Measurements from ENCODE around the gene TMTC1. TPM values are rescaled to one million over a fixed set of nuclear protein-coding genes. Genes with fewer than 3 reads are reported as not detected.
A peak's percentile ranks its signal among the peaks of the same experiment; 100 is the strongest.

TMTC1 gene
- total and polyA plus RNA-seq, 4 donors = 3.0 to 33.6 (median 6.0) TPM

GRCh38 chr12:29578070-29578469, 205.7 kb downstream of the TMTC1 start:
- TF ChIP-seq CTCF (IDR thresholded peaks at IDR 0.05; ENCODE audit: control extremely low read depth, extremely low read depth) = no peak
- 13% methylated on average over 1 of the region's 1 CpG for WGBS, 2 donors
- Histone ChIP-seq H3K27me3 (ENCODE audit: control insufficient read depth in 3 of 3, insufficient read depth in 3 of 3, low read length in 2 of 3) (no peaks in the 10 kb centered on the region), H3K9ac (ENCODE audit: insufficient read depth in 1 of 2, low read length in 2 of 2) (no peak overlapping the region), H3K4me1 (ENCODE audit: control insufficient read depth in 5 of 5, insufficient read depth in 5 of 5, low read length in 5 of 5) (peaks cover 0 to 18% (median 0%) of the 10 kb centered on the region in 5 donors), H3K4me3 (no peak overlapping the region), H3K36me3 (ENCODE audit: control insufficient read depth in 4 of 4, insufficient read depth in 4 of 4, low read length in 4 of 4) (peaks cover 0 to 6% (median 0%) of the 10 kb centered on the region in 4 donors), H3K27ac (ENCODE audit: low read depth in 1 of 2, low read length in 1 of 2) (peak overlapping the region in 1 of 2 donors; percentile 64), H3K9me3 (ENCODE audit: control insufficient read depth in 4 of 4, insufficient read depth in 3 of 4, low read length in 3 of 4) (no peaks in the 10 kb centered on the region)
- DNase-seq (no peak), ATAC-seq (ENCODE audit: insufficient read depth, low FRiP score) (no peak)

- H3K27ac ChIP-seq (ENCODE audit: low read depth in 1 of 2, low read length in 1 of 2) = no peak overlapping the region
- WGBS, 2 donors = 78 to 86% methylated on average over 4 of the region's 4 CpGs
- TF ChIP-seq CTCF (IDR thresholded peaks at IDR 0.05; ENCODE audit: control extremely low read depth, extremely low read depth) = no peak
- H3K36me3 ChIP-seq (ENCODE audit: control insufficient read depth in 4 of 4, insufficient read depth in 4 of 4, low read length in 4 of 4) = peaks cover 0 to 21% (median 0%) of the 10 kb centered on the region in 4 donors
- peaks cover 0 to 7% (median 0%) of the 10 kb centered on the region in 5 donors for H3K4me1 ChIP-seq (ENCODE audit: control insufficient read depth in 5 of 5, insufficient read depth in 5 of 5, low read length in 5 of 5)
- no peak for ATAC-seq (ENCODE audit: insufficient read depth, low FRiP score)
- H3K27me3 ChIP-seq (ENCODE audit: control insufficient read depth in 3 of 3, insufficient read depth in 3 of 3, low read length in 2 of 3) = no peaks in the 10 kb centered on the region
- no peak for DNase-seq
- H3K4me3 ChIP-seq = no peak overlapping the region
- no peaks in the 10 kb centered on the region for H3K9me3 ChIP-seq (ENCODE audit: control insufficient read depth in 4 of 4, insufficient read depth in 3 of 4, low read length in 3 of 4)
- H3K9ac ChIP-seq (ENCODE audit: insufficient read depth in 1 of 2, low read length in 2 of 2) = no peak overlapping the region
These were observed 209.2 kb downstream of the TMTC1 start for GRCh38 chr12:29574500-29574899.

- ATAC-seq (ENCODE audit: insufficient read depth, low FRiP score) (no peak), DNase-seq (no peak)
These were observed 210.8 kb downstream of the TMTC1 start for GRCh38 chr12:29572938-29573337.

More at GRCh38 chr12:29572938-29573337, 210.8 kb downstream of the TMTC1 start:
- H3K27ac ChIP-seq (ENCODE audit: low read depth in 1 of 2, low read length in 1 of 2) = no peak overlapping the region
- peaks cover 0 to 8% (median 0%) of the 10 kb centered on the region in 5 donors for H3K4me1 ChIP-seq (ENCODE audit: control insufficient read depth in 5 of 5, insufficient read depth in 5 of 5, low read length in 5 of 5)
- no peaks in the 10 kb centered on the region for H3K27me3 ChIP-seq (ENCODE audit: control insufficient read depth in 3 of 3, insufficient read depth in 3 of 3, low read length in 2 of 3)
- WGBS, 2 donors = 61 to 65% methylated on average over 4 of the region's 4 CpGs
- peaks cover 0 to 21% (median 0%) of the 10 kb centered on the region in 4 donors for H3K36me3 ChIP-seq (ENCODE audit: control insufficient read depth in 4 of 4, insufficient read depth in 4 of 4, low read length in 4 of 4)
- TF ChIP-seq CTCF (IDR thresholded peaks at IDR 0.05; ENCODE audit: control extremely low read depth, extremely low read depth) = no peak
- H3K9me3 ChIP-seq (ENCODE audit: control insufficient read depth in 4 of 4, insufficient read depth in 3 of 4, low read length in 3 of 4) = no peaks in the 10 kb centered on the region
- no peak overlapping the region for H3K4me3 ChIP-seq
- no peak overlapping the region for H3K9ac ChIP-seq (ENCODE audit: insufficient read depth in 1 of 2, low read length in 2 of 2)
